ENCODE data around the gene RASGRP4.

Gene RASGRP4

GRCh38 chr19:38388349-38389100, 37.5 kb downstream of the RASGRP4 start, which contains the start of gene SPRED3:
Gene SPRED3, plus strand, starts transcription at chr19:38388697. Its CDS starts 1,606 bp downstream, at chr19:38390303.
- DNase-seq, result no peak

GRCh38 chr19:38387550-38388348, 38.3 kb downstream of the RASGRP4 start, which contains the start of gene GGN:
Gene GGN, minus strand, starts transcription at chr19:38388034. Its CDS starts 773 bp downstream, at chr19:38387261.
- no peak for DNase-seq

- DNase-seq, result no peak
Measured at GRCh38 chr19:38386971-38387549, 39.0 kb downstream of the RASGRP4 start.

- DNase-seq, result no peak
Measured at GRCh38 chr19:38386300-38386970, 39.6 kb downstream of the RASGRP4 start.

GRCh38 chr19:38385804-38386257, 40.2 kb downstream of the RASGRP4 start:
- DNase-seq, result no peak

GRCh38 chr19:38385057-38385803, 40.8 kb downstream of the RASGRP4 start:
- no peak for DNase-seq

- DNase-seq, result no peak
Measured at GRCh38 chr19:38384209-38385027, 41.6 kb downstream of the RASGRP4 start.

GRCh38 chr19:38383743-38384142, 42.3 kb downstream of the RASGRP4 start:
- DNase-seq, result no peak

GRCh38 chr19:38383184-38383583, 42.8 kb downstream of the RASGRP4 start:
- DNase-seq, result no peak

GRCh38 chr19:38381138-38381537, 44.9 kb downstream of the RASGRP4 start:
- DNase-seq, result no peak

- DNase-seq, result no peak
Measured at GRCh38 chr19:38378866-38379265, 47.2 kb downstream of the RASGRP4 start.

GRCh38 chr19:38377052-38377451, 49.0 kb downstream of the RASGRP4 start:
- DNase-seq, result no peak

- DNase-seq, result no peak
Measured at GRCh38 chr19:38376576-38376975, 49.4 kb downstream of the RASGRP4 start.

GRCh38 chr19:38375748-38376147, 50.3 kb downstream of the RASGRP4 start:
- no peak for DNase-seq

GRCh38 chr19:38375098-38375493, 50.9 kb downstream of the RASGRP4 start:
- DNase-seq, result no peak

GRCh38 chr19:38374332-38375097, 51.5 kb downstream of the RASGRP4 start, which contains the start of gene PSMD8:
Gene PSMD8, plus strand, starts transcription at chr19:38374571. Its CDS starts 31 bp downstream, at chr19:38374602.
- peak; percentile 98 for DNase-seq

- no peak for DNase-seq
Measured at GRCh38 chr19:38373907-38374331, 52.1 kb downstream of the RASGRP4 start.

GRCh38 chr19:38371081-38371480, 54.9 kb downstream of the RASGRP4 start:
- no peak for DNase-seq

- no peak for DNase-seq
Measured at GRCh38 chr19:38370299-38370698, 55.7 kb downstream of the RASGRP4 start.

- DNase-seq, result no peak
Measured at GRCh38 chr19:38369584-38369983, 56.4 kb downstream of the RASGRP4 start.

All from NK-92 treated with Interleukin-12 subunit alpha and Interleukin-12 subunit beta, amount 100 ng/mL, for 24 hours (cell line).